GM23338 (cell line): ENCODE results near the gene DENND2A. TPM values are rescaled to one million over a fixed set of nuclear protein-coding genes. Genes with fewer than 3 reads are reported as not detected.

ENCODE experiments used
- ATAC-seq: fragments of 200-7000 bp; cut with Tn5 transposase; 3 replicates; pipeline ENCODE4 v1.9.1; 2020
- DNase-seq: peaks from one replicate; pipeline ENCODE4 v3.0.0-alpha.2; 2015; ENCODE audit warnings: low spot score
- H2AFZ ChIP-seq: fragments of 200-600 bp; sonication (generic); 2 replicates; pipeline ENCODE4 v1.8.0; 2016; ENCODE audit warnings: antibody characterized with exemption, mild to moderate bottlenecking, moderate library complexity
- H3F3A ChIP-seq: fragments of 200-600 bp; sonication (generic); replicated peaks from 2 replicates; pipeline ENCODE4 v1.8.0; 2017; ENCODE audit warnings: antibody characterized with exemption, mixed run types, low read depth
- H3K27ac ChIP-seq: fragments of 200-600 bp; sonication (generic); 2 replicates; pipeline ENCODE4 v1.6.1; 2016; ENCODE audit warnings: low read depth
- H3K27me3 ChIP-seq: fragments of 200-600 bp; sonication (generic); 2 replicates; pipeline ENCODE4 v1.8.0; 2016; ENCODE audit warnings: mild to moderate bottlenecking, mixed run types, moderate library complexity; ENCODE audit not compliant: insufficient read depth
- H3K36me3 ChIP-seq: fragments of 200-600 bp; sonication (generic); 2 replicates; pipeline ENCODE4 v1.8.0; 2016; ENCODE audit warnings: mild to moderate bottlenecking; ENCODE audit not compliant: insufficient read depth
- H3K4me1 ChIP-seq: fragments of 200-600 bp; sonication (generic); 2 replicates; pipeline ENCODE4 v1.8.0; 2016; ENCODE audit warnings: mild to moderate bottlenecking, moderate library complexity; ENCODE audit not compliant: insufficient read depth
- H3K4me2 ChIP-seq: fragments of 200-600 bp; sonication (generic); 2 replicates; pipeline ENCODE4 v1.7.1; 2017; ENCODE audit warnings: mixed run types
- H3K4me3 ChIP-seq: fragments of 200-600 bp; sonication (generic); 2 replicates; pipeline ENCODE4 v1.6.1; 2016; ENCODE audit warnings: mixed run types
- H3K79me2 ChIP-seq: fragments of 200-600 bp; sonication (generic); replicated peaks from 2 replicates; pipeline ENCODE4 v1.8.0; 2017; ENCODE audit warnings: mild to moderate bottlenecking; ENCODE audit not compliant: insufficient read depth
- H3K9me2 ChIP-seq: fragments of 200-600 bp; sonication (generic); 2 replicates; pipeline ENCODE4 v1.8.0; 2017; ENCODE audit not compliant: insufficient read depth
- H4K20me1 ChIP-seq: fragments of 200-600 bp; sonication (generic); replicated peaks from 2 replicates; pipeline ENCODE4 v1.8.0; 2017; ENCODE audit warnings: mild to moderate bottlenecking; ENCODE audit not compliant: insufficient read depth
- H3K27ac Mint-ChIP-seq: 2 replicates; pipeline ENCODE4 v1.8.0; 2020; ENCODE audit warnings: inconsistent platforms, mild to moderate bottlenecking, moderate library complexity, mixed read lengths
- H3K27me3 Mint-ChIP-seq: 3 replicates; pipeline ENCODE4 v1.8.0; 2022; ENCODE audit warnings: low read depth, mild to moderate bottlenecking, moderate library complexity, mixed read lengths, inconsistent platforms; ENCODE audit not compliant: insufficient read depth, poor library complexity
- H3K36me3 Mint-ChIP-seq: 3 replicates; pipeline ENCODE4 v1.8.0; 2021; ENCODE audit warnings: low read depth, mild to moderate bottlenecking, inconsistent platforms, moderate library complexity, mixed read lengths
- H3K4me1 Mint-ChIP-seq: 3 replicates; pipeline ENCODE4 v1.8.0; 2020; ENCODE audit warnings: mild to moderate bottlenecking, inconsistent platforms, mixed read lengths
- H3K4me3 Mint-ChIP-seq: 3 replicates; pipeline ENCODE4 v1.8.0; 2021; ENCODE audit warnings: moderate library complexity, mild to moderate bottlenecking, inconsistent platforms, mixed read lengths
- H3K9me3 Mint-ChIP-seq: 3 replicates; pipeline ENCODE4 v1.8.0; 2020; ENCODE audit warnings: moderate library complexity, mild to moderate bottlenecking, inconsistent platforms, mixed read lengths
- POLR2AphosphoS5 ChIP-seq: IDR thresholded peaks from 2 replicates; pipeline ENCODE4 v1.6.1; 2016; ENCODE audit warnings: antibody characterized with exemption, low read depth
- STAT1 ChIP-seq: IDR thresholded peaks from one replicate; pipeline ENCODE4 v1.6.1; 2016; ENCODE audit warnings: antibody characterized with exemption; ENCODE audit not compliant: unreplicated experiment
- ZNF114 ChIP-seq: fragments of 250-450 bp; sonication (Bioruptor Pico); IDR thresholded peaks from 2 replicates; pipeline ENCODE4 v1.5.0; 2020; ENCODE audit warnings: mild to moderate bottlenecking, moderate library complexity
- polyA plus RNA-seq: library from polyadenylated mRNA; unstranded; fragments of >200 nt; fragmentation: Nextera tagmentation; extraction: Ambion mirVana; gene quantifications from 2 replicates; pipeline ENCODE4 v1.2.1, GENCODE V29; 2016
- total RNA-seq: library from RNA; depleted of rRNA; stranded (reverse); fragments of >200 nt; shearing (Covaris generic); gene quantifications from 2 replicates; pipeline ENCODE4 v1.2.3, GENCODE V29; 2014
- TF ChIP-seq, protein P1 (sequence below): fragments of 250-450 bp; sonication (Bioruptor Pico); IDR thresholded peaks from 2 replicates; pipeline ENCODE4 v1.5.0; 2020; ENCODE audit warnings: mild to moderate bottlenecking, moderate library complexity
- TF ChIP-seq, protein P2 (sequence below), 2 experiments: fragments of 200-600 bp in 1 of 2; sonication (generic) in 1 of 2; conservative IDR thresholded peaks; 2 replicates each; pipeline versions ENCODE4 v1.5.1 to v1.6.1; 2016 to 2017; ENCODE audit warnings: antibody characterized with exemption in 2 of 2, low read depth in 2 of 2, mild to moderate bottlenecking in 2 of 2, moderate library complexity in 1 of 2

DENND2A gene
- total and polyA plus RNA-seq, 2 experiments from 2014 or later, result 1.7 to 5.6 TPM

DNA sequence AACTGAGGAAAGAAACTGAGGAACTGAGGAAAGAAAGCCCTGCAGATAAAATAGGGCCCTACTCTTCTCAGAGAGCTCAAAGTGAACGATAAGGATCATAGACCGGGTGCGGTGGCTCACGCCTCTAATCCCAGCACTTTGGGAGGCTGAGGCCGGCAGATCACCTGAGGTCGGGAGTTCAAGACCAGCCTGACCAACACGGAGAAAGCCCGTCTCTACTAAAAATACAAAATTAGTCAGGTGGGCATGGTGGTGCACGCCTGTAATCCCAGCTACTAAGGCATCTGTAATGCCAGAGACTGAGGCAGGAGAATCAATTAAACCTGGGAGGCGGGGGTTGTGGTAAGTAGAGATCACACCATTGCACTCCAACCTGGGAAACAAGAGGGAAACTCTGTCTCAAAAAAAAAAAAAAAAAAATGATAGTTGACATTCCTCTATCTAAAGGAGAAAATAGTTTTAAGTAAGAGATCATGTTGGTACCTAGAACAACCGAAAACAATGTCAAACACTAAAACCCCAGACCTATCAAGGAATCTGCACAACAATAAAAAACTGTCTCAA is 163.8 kb downstream of the DENND2A start (continued):
- TF ChIP-seq, protein P1, sequence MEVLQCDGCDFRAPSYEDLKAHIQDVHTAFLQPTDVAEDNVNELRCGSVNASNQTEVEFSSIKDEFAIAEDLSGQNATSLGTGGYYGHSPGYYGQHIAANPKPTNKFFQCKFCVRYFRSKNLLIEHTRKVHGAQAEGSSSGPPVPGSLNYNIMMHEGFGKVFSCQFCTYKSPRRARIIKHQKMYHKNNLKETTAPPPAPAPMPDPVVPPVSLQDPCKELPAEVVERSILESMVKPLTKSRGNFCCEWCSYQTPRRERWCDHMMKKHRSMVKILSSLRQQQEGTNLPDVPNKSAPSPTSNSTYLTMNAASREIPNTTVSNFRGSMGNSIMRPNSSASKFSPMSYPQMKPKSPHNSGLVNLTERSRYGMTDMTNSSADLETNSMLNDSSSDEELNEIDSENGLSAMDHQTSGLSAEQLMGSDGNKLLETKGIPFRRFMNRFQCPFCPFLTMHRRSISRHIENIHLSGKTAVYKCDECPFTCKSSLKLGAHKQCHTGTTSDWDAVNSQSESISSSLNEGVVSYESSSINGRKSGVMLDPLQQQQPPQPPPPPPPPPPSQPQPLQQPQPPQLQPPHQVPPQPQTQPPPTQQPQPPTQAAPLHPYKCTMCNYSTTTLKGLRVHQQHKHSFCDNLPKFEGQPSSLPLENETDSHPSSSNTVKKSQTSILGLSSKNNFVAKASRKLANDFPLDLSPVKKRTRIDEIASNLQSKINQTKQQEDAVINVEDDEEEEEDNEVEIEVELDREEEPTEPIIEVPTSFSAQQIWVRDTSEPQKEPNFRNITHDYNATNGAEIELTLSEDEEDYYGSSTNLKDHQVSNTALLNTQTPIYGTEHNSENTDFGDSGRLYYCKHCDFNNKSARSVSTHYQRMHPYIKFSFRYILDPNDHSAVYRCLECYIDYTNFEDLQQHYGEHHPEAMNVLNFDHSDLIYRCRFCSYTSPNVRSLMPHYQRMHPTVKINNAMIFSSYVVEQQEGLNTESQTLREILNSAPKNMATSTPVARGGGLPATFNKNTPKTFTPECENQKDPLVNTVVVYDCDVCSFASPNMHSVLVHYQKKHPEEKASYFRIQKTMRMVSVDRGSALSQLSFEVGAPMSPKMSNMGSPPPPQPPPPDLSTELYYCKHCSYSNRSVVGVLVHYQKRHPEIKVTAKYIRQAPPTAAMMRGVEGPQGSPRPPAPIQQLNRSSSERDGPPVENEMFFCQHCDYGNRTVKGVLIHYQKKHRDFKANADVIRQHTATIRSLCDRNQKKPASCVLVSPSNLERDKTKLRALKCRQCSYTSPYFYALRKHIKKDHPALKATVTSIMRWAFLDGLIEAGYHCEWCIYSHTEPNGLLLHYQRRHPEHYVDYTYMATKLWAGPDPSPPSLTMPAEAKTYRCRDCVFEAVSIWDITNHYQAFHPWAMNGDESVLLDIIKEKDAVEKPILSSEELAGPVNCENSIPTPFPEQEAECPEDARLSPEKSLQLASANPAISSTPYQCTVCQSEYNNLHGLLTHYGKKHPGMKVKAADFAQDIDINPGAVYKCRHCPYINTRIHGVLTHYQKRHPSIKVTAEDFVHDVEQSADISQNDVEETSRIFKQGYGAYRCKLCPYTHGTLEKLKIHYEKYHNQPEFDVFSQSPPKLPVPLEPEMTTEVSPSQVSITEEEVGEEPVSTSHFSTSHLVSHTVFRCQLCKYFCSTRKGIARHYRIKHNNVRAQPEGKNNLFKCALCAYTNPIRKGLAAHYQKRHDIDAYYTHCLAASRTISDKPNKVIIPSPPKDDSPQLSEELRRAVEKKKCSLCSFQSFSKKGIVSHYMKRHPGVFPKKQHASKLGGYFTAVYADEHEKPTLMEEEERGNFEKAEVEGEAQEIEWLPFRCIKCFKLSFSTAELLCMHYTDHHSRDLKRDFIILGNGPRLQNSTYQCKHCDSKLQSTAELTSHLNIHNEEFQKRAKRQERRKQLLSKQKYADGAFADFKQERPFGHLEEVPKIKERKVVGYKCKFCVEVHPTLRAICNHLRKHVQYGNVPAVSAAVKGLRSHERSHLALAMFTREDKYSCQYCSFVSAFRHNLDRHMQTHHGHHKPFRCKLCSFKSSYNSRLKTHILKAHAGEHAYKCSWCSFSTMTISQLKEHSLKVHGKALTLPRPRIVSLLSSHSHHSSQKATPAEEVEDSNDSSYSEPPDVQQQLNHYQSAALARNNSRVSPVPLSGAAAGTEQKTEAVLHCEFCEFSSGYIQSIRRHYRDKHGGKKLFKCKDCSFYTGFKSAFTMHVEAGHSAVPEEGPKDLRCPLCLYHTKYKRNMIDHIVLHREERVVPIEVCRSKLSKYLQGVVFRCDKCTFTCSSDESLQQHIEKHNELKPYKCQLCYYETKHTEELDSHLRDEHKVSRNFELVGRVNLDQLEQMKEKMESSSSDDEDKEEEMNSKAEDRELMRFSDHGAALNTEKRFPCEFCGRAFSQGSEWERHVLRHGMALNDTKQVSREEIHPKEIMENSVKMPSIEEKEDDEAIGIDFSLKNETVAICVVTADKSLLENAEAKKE, result no peak
- TF ChIP-seq ZNF114 (CRISPR knock-in tag) (no peak), POLR2AphosphoS5 (no peak)
- TF ChIP-seq, protein P2, sequence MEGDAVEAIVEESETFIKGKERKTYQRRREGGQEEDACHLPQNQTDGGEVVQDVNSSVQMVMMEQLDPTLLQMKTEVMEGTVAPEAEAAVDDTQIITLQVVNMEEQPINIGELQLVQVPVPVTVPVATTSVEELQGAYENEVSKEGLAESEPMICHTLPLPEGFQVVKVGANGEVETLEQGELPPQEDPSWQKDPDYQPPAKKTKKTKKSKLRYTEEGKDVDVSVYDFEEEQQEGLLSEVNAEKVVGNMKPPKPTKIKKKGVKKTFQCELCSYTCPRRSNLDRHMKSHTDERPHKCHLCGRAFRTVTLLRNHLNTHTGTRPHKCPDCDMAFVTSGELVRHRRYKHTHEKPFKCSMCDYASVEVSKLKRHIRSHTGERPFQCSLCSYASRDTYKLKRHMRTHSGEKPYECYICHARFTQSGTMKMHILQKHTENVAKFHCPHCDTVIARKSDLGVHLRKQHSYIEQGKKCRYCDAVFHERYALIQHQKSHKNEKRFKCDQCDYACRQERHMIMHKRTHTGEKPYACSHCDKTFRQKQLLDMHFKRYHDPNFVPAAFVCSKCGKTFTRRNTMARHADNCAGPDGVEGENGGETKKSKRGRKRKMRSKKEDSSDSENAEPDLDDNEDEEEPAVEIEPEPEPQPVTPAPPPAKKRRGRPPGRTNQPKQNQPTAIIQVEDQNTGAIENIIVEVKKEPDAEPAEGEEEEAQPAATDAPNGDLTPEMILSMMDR (conservative IDR thresholded peaks at IDR 0.05; ENCODE audit: low read depth in 2 of 2), result no peak

DNA sequence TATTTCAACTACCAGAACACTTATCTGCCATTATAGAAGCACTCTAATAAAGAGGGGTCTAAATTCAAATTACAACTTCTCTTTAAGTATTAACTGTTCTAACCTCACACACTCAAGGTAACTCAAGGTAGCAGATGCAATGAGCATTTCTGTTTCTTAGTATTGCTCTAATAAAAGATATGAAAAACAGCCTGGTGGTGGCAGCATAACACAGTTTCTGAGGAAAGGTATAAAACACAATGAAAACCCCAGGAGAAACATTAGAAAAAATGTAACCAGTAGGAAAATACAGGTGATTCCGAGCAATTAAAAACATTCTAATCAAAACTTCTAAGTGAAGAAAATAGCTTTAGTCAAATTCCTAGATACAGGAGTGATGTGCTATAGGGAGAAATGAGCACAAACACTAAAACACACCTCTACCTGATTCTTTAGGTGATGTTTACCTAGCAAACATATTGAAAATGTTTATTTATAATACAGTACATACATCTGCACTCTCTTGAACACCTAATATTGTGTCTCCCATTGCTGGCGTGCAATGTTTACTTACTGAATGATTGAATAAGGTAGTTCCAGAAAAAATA is 164.8 kb downstream of the DENND2A start:
- H3K27ac ChIP-seq, result no peak overlapping the region
- H4K20me1 ChIP-seq, result peaks cover 24% of the 10 kb centered on the region
- H3F3A ChIP-seq, result peaks cover 7% of the 10 kb centered on the region
- H3K27me3 ChIP-seq, result no peaks in the 10 kb centered on the region
- Mint-ChIP-seq H3K36me3 (peaks cover 14% of the 10 kb centered on the region), H3K4me3 (peak overlapping the region; percentile 30; the same call in 1 of the 3 replicates), H3K27ac (no peak overlapping the region), H3K9me3 (no peaks in the 10 kb centered on the region; the same call in 2 of the 3 replicates), H3K4me1 (peaks cover 24% of the 10 kb centered on the region), H3K27me3 (peaks cover 11% of the 10 kb centered on the region)
- H3K36me3 ChIP-seq, result peaks cover 4% of the 10 kb centered on the region; the same call in 1 of the 2 replicates
- H2AFZ ChIP-seq, result no peak overlapping the region
- no peak overlapping the region for H3K4me2 ChIP-seq
- DNase-seq, result peak; percentile 82
- peaks cover 79% of the 10 kb centered on the region for H3K79me2 ChIP-seq
- peaks cover 18% of the 10 kb centered on the region for H3K4me1 ChIP-seq
- no peaks in the 10 kb centered on the region for H3K9me2 ChIP-seq
- H3K4me3 ChIP-seq, result no peak overlapping the region
- no peak for ATAC-seq
- TF ChIP-seq, protein P1, result no peak
- no peak for TF ChIP-seq STAT1
